CD14-positive monocyte (primary cell): ENCODE measurements around the gene RMND5B. TPM values are rescaled to one million over a fixed set of nuclear protein-coding genes. Genes with fewer than 3 reads are reported as not detected.
A peak's percentile ranks its signal among the peaks of the same experiment; 100 is the strongest.

Source experiments
- DNase-seq, 3 donors: peaks; one replicate each; pipeline ENCODE4 v3.0.0-alpha.2; 2011 to 2022
- H2AFZ ChIP-seq: 2 replicates; pipeline ENCODE4 v1.6.0; 2012; ENCODE audit warnings: mild to moderate bottlenecking, low read depth, low read length, inconsistent platforms; ENCODE audit not compliant: insufficient read depth, poor library complexity, severe bottlenecking
- H3K27ac ChIP-seq, 2 donors: 1 replicate in 1 of 2; 2 replicates in 1 of 2; pipeline ENCODE4 v1.5.1; 2012 to 2013; ENCODE audit warnings: low read length in 2 of 2, control low read depth in 1 of 2, inconsistent platforms in 1 of 2, low read depth in 1 of 2, mild to moderate bottlenecking in 1 of 2
- H3K27me3 ChIP-seq, 2 donors: one replicate each; pipeline versions ENCODE4 v1.6.0 to v1.6.1; 2011 to 2013; ENCODE audit warnings: low read length in 2 of 2; ENCODE audit not compliant: control insufficient read depth in 2 of 2, insufficient read depth in 2 of 2
- H3K36me3 ChIP-seq, 2 donors: replicated peaks in 1 of 2; 1 replicate in 1 of 2; 2 replicates in 1 of 2; pipeline versions ENCODE4 v1.5.1 to v1.6.1; 2012 to 2013; ENCODE audit warnings: low read length in 2 of 2, control low read depth in 1 of 2, inconsistent platforms in 1 of 2, mild to moderate bottlenecking in 1 of 2; ENCODE audit not compliant: insufficient read depth in 2 of 2, control insufficient read depth in 1 of 2
- H3K4me1 ChIP-seq, 2 donors: 1 replicate in 1 of 2; 2 replicates in 1 of 2; pipeline versions ENCODE4 v1.5.1 to v1.6.1; 2012 to 2013; ENCODE audit warnings: low read length in 2 of 2, control low read depth in 1 of 2, inconsistent platforms in 1 of 2, mild to moderate bottlenecking in 1 of 2, moderate library complexity in 1 of 2; ENCODE audit not compliant: insufficient read depth in 2 of 2, control insufficient read depth in 1 of 2
- H3K4me2 ChIP-seq: replicated peaks from 2 replicates; pipeline ENCODE3; 2012; ENCODE audit warnings: low read length, moderate library complexity, mild to moderate bottlenecking; ENCODE audit not compliant: poor library complexity, severe bottlenecking; ENCODE audit errors: extremely low read depth
- H3K4me3 ChIP-seq, 3 experiments: fragments of 200-600 bp in 1 of 3; sonication (generic) in 1 of 3; replicated peaks in 1 of 3; 1 replicate in 2 of 3; 2 replicates in 1 of 3; pipeline ENCODE4 v1.5.1; 2011 to 2013; ENCODE audit warnings: low read length in 3 of 3, mild to moderate bottlenecking in 3 of 3, control low read depth in 2 of 3, low read depth in 2 of 3, inconsistent platforms in 1 of 3, moderate library complexity in 1 of 3
- H3K79me2 ChIP-seq: 2 replicates; pipeline ENCODE4 v1.6.0; 2012; ENCODE audit warnings: mild to moderate bottlenecking, control low read depth, inconsistent platforms, low read length, moderate library complexity; ENCODE audit not compliant: insufficient read depth
- H3K9ac ChIP-seq: 2 replicates; pipeline ENCODE4 v1.6.0; 2017; ENCODE audit warnings: low read length, mild to moderate bottlenecking; ENCODE audit not compliant: insufficient read depth, poor library complexity, severe bottlenecking
- H3K9me3 ChIP-seq, 2 donors: replicated peaks in 1 of 2; 1 replicate in 1 of 2; 2 replicates in 1 of 2; pipeline versions ENCODE4 v1.5.1 to v1.6.1; 2012 to 2013; ENCODE audit warnings: low read length in 2 of 2, control low read depth in 1 of 2; ENCODE audit not compliant: control insufficient read depth in 1 of 2, insufficient read depth in 1 of 2
- H4K20me1 ChIP-seq: 2 replicates; pipeline ENCODE4 v1.6.0; 2012; ENCODE audit warnings: mild to moderate bottlenecking, low read length, control low read depth, moderate library complexity; ENCODE audit not compliant: insufficient read depth
- H3K27ac Mint-ChIP-seq, 7 donors: one replicate each; pipeline ENCODE4 v1.8.0; 2020; ENCODE audit warnings: mild to moderate bottlenecking in 7 of 7, mixed read lengths in 7 of 7, moderate library complexity in 6 of 7, inconsistent platforms in 2 of 7
- H3K27me3 Mint-ChIP-seq, 3 donors: one replicate each; pipeline ENCODE4 v1.8.0; 2021 to 2022; ENCODE audit warnings: low read depth in 3 of 3, mild to moderate bottlenecking in 3 of 3, mixed read lengths in 3 of 3, moderate library complexity in 3 of 3, inconsistent platforms in 1 of 3
- H3K36me3 Mint-ChIP-seq, 2 donors: one replicate each; pipeline ENCODE4 v1.8.0; 2020; ENCODE audit warnings: mixed read lengths in 2 of 2, inconsistent platforms in 1 of 2, mild to moderate bottlenecking in 1 of 2
- H3K4me1 Mint-ChIP-seq: one replicate; pipeline ENCODE4 v1.8.0; 2020; ENCODE audit warnings: mild to moderate bottlenecking, mixed read lengths
- H3K4me3 Mint-ChIP-seq, 2 donors: one replicate each; pipeline ENCODE4 v1.8.0; 2020; ENCODE audit warnings: mild to moderate bottlenecking in 2 of 2, mixed read lengths in 2 of 2, moderate library complexity in 1 of 2
- H3K9me3 Mint-ChIP-seq, 7 donors: one replicate each; pipeline ENCODE4 v1.8.0; 2020 to 2022; ENCODE audit warnings: mixed read lengths in 7 of 7, mild to moderate bottlenecking in 6 of 7, moderate library complexity in 6 of 7, inconsistent platforms in 2 of 7
- CTCF ChIP-seq: fragments of 200-600 bp; IDR thresholded peaks from one replicate; pipeline ENCODE4 v1.8.0; 2022; ENCODE audit warnings: antibody characterized with exemption, mild to moderate bottlenecking
- WGBS: methylation state at CpG from one replicate; pipeline ENCODE4 v1.1.5; 2013; ENCODE audit warnings: missing lambda C conversion rate; ENCODE audit not compliant: insufficient coverage; 5-methylcytosine and 5-hydroxymethylcytosine counted together
- intact Hi-C, 2 donors: fragments of 100-400 bp; cut with micrococcal nuclease; formaldehyde crosslinking; loops; one replicate each; pipeline versions ENCODE4 v1.15.0 to v1.15.1; 2023
- polyA plus RNA-seq, 3 donors: library from polyadenylated mRNA; depleted of rRNA in 1 of 3; unstranded in 2 of 3; stranded (reverse) in 1 of 3; fragments of 300-500 nt in 2 of 3; fragments of >200 nt in 1 of 3; fragmentation: Illumina TruSeq in 2 of 3; gene quantifications; 1 replicate in 2 of 3; 2 replicates in 1 of 3; pipeline ENCODE4 v1.2.3, GENCODE V29; 2012 to 2021

RMND5B gene
- polyA plus RNA-seq, 3 donors = 20.9 to 27.4 (median 23.9) TPM

GRCh38 chr5:178142642-178143041, 11.8 kb downstream of the RMND5B start:
- no peak overlapping the region for H3K4me3 ChIP-seq
- no peak overlapping the region for H2AFZ ChIP-seq

GRCh38 chr5:178143246-178143645, 12.4 kb downstream of the RMND5B start:
- no peaks in the 10 kb centered on the region for H3K9me3 Mint-ChIP-seq

More at GRCh38 chr5:178142642-178143041, 11.8 kb downstream of the RMND5B start:
- H3K27ac ChIP-seq = no peak overlapping the region
- Mint-ChIP-seq H3K27me3 (no peaks in the 10 kb centered on the region), H3K27ac (peak overlapping the region in 2 of 7 donors; percentile 26 to 48), H3K4me3 (no peak overlapping the region), H3K4me1 (no peaks in the 10 kb centered on the region), H3K36me3 (peaks cover 78 to 95% of the 10 kb centered on the region in 2 donors), H3K9me3 (no peaks in the 10 kb centered on the region)
- no peak overlapping the region for H3K9ac ChIP-seq
- TF ChIP-seq CTCF = no peak
- DNase-seq = no peak
- no peaks in the 10 kb centered on the region for H3K4me1 ChIP-seq
- H3K9me3 ChIP-seq = no peaks in the 10 kb centered on the region
- H4K20me1 ChIP-seq = peaks cover 14% of the 10 kb centered on the region
- H3K27me3 ChIP-seq = no peaks in the 10 kb centered on the region
- H3K4me2 ChIP-seq = no peak overlapping the region
- 98% methylated on average over 20 of the region's 20 CpGs for WGBS
- peaks cover 59 to 98% of the 10 kb centered on the region in 2 donors for H3K36me3 ChIP-seq
- H3K79me2 ChIP-seq = no peaks in the 10 kb centered on the region
- intact Hi-C loops = no loop called here

More at GRCh38 chr5:178143246-178143645, 12.4 kb downstream of the RMND5B start:
- Mint-ChIP-seq H3K4me1 (no peaks in the 10 kb centered on the region), H3K36me3 (peaks cover 79 to 95% of the 10 kb centered on the region in 2 donors), H3K27me3 (no peaks in the 10 kb centered on the region), H3K27ac (no peak overlapping the region), H3K4me3 (no peak overlapping the region)
- no peak for TF ChIP-seq CTCF
- Histone ChIP-seq H3K79me2 (no peaks in the 10 kb centered on the region), H3K4me2 (no peak overlapping the region), H3K27ac (no peak overlapping the region), H3K4me1 (no peaks in the 10 kb centered on the region), H2AFZ (no peak overlapping the region), H3K27me3 (no peaks in the 10 kb centered on the region), H4K20me1 (peaks cover 10% of the 10 kb centered on the region), H3K4me3 (no peak overlapping the region), H3K36me3 (peaks cover 59 to 98% of the 10 kb centered on the region in 2 donors), H3K9ac (no peak overlapping the region), H3K9me3 (no peaks in the 10 kb centered on the region)
- intact Hi-C loops = no loop called here
- 97% methylated on average over 5 of the region's 6 CpGs for WGBS
- DNase-seq = no peak
